K562 (cell line): Measurements from ENCODE around the gene NR2E1. TPM values are rescaled to one million over a fixed set of nuclear protein-coding genes. Genes with fewer than 3 reads are reported as not detected.

Experiments
- PYGO2 ChIP-seq: fragments of 450-650 bp; IDR thresholded peaks from 2 replicates; pipeline ENCODE4 v1.6.1; 2016; ENCODE audit warnings: mild to moderate bottlenecking, missing genetic modification characterization, moderate library complexity, missing compliant biosample characterization
- RFX1 ChIP-seq: fragments of 450-650 bp; IDR thresholded peaks from 2 replicates; pipeline ENCODE4 v1.6.1; 2016; ENCODE audit warnings: mild to moderate bottlenecking, moderate library complexity
- SMC3 ChIP-seq: conservative IDR thresholded peaks from 2 replicates; pipeline ENCODE4 v1.6.1; 2011; ENCODE audit warnings: low read depth, low read length, improper control_type of control experiment; ENCODE audit not compliant: insufficient read depth
- ZNF121 ChIP-seq: sonication (generic); formaldehyde crosslinking; conservative IDR thresholded peaks from 2 replicates; pipeline ENCODE4 v1.8.0; 2022; ENCODE audit warnings: missing genetic modification reagents
- ZNF224 ChIP-seq: sonication (generic); formaldehyde crosslinking; IDR thresholded peaks from 2 replicates; pipeline ENCODE4 v1.8.0; 2022; ENCODE audit warnings: mild to moderate bottlenecking, missing genetic modification reagents
- ZSCAN32 ChIP-seq: fragments of 450-650 bp; formaldehyde crosslinking; IDR thresholded peaks from 2 replicates; pipeline ENCODE4 v1.4.0; 2020; ENCODE audit warnings: mild to moderate bottlenecking, moderate library complexity
- polyA plus RNA-seq, 8 experiments: library from polyadenylated mRNA; depleted of rRNA in 4 of 8; stranded (reverse) in 5 of 8; unstranded in 3 of 8; fragments of >200 nt; fragmentation: Nextera tagmentation in 2 of 8; fragmentation: Illumina TruSeq in 1 of 8; extraction: Ambion mirVana in 2 of 8; extraction: Trizol in 1 of 8; gene quantifications; 2 replicates each; pipeline versions ENCODE4 v1.2.1 to v1.2.3, GENCODE V29; 2011 to 2014; ENCODE audit warnings: inconsistent platforms in 1 of 8, missing spikeins in 1 of 8
- total RNA-seq, 7 experiments: library from RNA; depleted of rRNA in 6 of 7; stranded (reverse); fragments of >200 nt in 6 of 7; fragmentation: Illumina TruSeq in 2 of 7; extraction: Trizol in 2 of 7; gene quantifications; 2 replicates each; pipeline versions ENCODE4 v1.2.1 to v1.2.3, GENCODE V29; 2011 to 2021; ENCODE audit warnings: low replicate concordance in 1 of 7
- TF ChIP-seq, protein P1 (sequence below), 2 experiments: fragments of 450-650 bp; formaldehyde crosslinking in 1 of 2; IDR thresholded peaks; 2 replicates each; pipeline versions ENCODE4 v1.4.0 to v1.6.1; 2014 to 2020; ENCODE audit warnings: mild to moderate bottlenecking in 2 of 2, borderline replicate concordance in 1 of 2, low read depth in 1 of 2
- TF ChIP-seq, protein P2 (sequence below): sonication (generic); formaldehyde crosslinking; IDR thresholded peaks from 2 replicates; pipeline ENCODE4 v1.8.0; 2023; ENCODE audit warnings: mild to moderate bottlenecking, missing genetic modification reagents
- TF ChIP-seq, protein P3 (sequence below), 3 experiments: IDR thresholded peaks in 2 of 3; conservative IDR thresholded peaks in 1 of 3; 2 replicates each; pipeline ENCODE4 v1.5.1; 2011 to 2012; ENCODE audit warnings: low read length in 3 of 3, mild to moderate bottlenecking in 3 of 3, control low read depth in 2 of 3, improper control_type of control experiment in 1 of 3, inconsistent platforms in 1 of 3, low read depth in 1 of 3, mixed read lengths in 1 of 3, moderate library complexity in 1 of 3; ENCODE audit not compliant: insufficient read depth in 2 of 3
- TF ChIP-seq, protein P4 (sequence below): fragments of 250-450 bp; sonication (Bioruptor Pico); IDR thresholded peaks from 2 replicates; pipeline ENCODE4 v1.5.0; 2020; ENCODE audit warnings: mild to moderate bottlenecking, borderline replicate concordance

Gene NR2E1
- total and polyA plus RNA-seq, 9 of the 15 experiments (the other 6 are each of a cell fraction or from before 2014, with no cell fraction given), result not detected

DNA sequence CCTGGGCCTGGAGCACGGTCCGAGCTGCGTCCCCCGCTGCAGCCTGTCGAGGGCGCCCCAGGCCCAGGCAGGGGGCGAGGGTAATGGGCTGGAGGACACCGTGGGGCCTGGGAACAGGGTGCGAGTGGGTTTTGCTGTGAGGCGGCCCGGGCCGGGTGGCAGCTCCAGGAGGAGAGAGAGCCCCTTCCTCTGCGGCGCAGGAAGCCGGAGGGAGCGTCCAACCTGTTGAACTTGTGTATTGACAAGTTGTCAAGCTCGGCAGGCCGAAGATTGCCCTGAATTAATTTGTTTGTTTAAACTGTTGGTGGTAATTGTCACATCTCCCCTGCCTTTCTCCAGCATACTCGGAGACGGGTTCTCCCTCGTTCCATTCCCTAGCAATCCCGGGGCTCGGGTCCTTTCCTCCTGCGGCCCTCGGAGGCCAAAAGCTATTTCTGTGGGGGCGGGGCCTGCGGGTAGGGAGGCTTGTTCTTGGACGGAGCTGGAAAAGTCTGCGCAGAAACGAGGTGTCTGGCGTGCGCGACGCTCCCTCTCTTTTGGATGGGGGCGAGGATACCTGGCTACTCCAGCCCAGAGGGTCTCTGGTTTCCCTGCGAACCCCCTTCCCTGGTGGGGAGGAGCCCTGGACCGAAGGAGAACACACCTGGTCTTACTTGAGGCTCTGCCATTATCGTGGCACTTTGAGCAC is 9.9 kb downstream of the NR2E1 start (continued):
- TF ChIP-seq, protein P1, sequence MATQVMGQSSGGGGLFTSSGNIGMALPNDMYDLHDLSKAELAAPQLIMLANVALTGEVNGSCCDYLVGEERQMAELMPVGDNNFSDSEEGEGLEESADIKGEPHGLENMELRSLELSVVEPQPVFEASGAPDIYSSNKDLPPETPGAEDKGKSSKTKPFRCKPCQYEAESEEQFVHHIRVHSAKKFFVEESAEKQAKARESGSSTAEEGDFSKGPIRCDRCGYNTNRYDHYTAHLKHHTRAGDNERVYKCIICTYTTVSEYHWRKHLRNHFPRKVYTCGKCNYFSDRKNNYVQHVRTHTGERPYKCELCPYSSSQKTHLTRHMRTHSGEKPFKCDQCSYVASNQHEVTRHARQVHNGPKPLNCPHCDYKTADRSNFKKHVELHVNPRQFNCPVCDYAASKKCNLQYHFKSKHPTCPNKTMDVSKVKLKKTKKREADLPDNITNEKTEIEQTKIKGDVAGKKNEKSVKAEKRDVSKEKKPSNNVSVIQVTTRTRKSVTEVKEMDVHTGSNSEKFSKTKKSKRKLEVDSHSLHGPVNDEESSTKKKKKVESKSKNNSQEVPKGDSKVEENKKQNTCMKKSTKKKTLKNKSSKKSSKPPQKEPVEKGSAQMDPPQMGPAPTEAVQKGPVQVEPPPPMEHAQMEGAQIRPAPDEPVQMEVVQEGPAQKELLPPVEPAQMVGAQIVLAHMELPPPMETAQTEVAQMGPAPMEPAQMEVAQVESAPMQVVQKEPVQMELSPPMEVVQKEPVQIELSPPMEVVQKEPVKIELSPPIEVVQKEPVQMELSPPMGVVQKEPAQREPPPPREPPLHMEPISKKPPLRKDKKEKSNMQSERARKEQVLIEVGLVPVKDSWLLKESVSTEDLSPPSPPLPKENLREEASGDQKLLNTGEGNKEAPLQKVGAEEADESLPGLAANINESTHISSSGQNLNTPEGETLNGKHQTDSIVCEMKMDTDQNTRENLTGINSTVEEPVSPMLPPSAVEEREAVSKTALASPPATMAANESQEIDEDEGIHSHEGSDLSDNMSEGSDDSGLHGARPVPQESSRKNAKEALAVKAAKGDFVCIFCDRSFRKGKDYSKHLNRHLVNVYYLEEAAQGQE (IDR thresholded peaks at IDR 0.05; ENCODE audit: borderline replicate concordance), result peak; percentile 58
- TF ChIP-seq, protein P1 (CRISPR knock-in tag; IDR thresholded peaks at IDR 0.05; ENCODE audit: low read depth), result no peak
- TF ChIP-seq RFX1, result no peak
- no peak for TF ChIP-seq PYGO2
- peak; percentile 21; the same call in 1 of the 2 replicates for TF ChIP-seq SMC3
- TF ChIP-seq ZSCAN32 (CRISPR knock-in tag), result no peak
- peak; percentile 29; the same call in 1 of the 2 replicates for TF ChIP-seq ZNF224
- TF ChIP-seq, protein P2, sequence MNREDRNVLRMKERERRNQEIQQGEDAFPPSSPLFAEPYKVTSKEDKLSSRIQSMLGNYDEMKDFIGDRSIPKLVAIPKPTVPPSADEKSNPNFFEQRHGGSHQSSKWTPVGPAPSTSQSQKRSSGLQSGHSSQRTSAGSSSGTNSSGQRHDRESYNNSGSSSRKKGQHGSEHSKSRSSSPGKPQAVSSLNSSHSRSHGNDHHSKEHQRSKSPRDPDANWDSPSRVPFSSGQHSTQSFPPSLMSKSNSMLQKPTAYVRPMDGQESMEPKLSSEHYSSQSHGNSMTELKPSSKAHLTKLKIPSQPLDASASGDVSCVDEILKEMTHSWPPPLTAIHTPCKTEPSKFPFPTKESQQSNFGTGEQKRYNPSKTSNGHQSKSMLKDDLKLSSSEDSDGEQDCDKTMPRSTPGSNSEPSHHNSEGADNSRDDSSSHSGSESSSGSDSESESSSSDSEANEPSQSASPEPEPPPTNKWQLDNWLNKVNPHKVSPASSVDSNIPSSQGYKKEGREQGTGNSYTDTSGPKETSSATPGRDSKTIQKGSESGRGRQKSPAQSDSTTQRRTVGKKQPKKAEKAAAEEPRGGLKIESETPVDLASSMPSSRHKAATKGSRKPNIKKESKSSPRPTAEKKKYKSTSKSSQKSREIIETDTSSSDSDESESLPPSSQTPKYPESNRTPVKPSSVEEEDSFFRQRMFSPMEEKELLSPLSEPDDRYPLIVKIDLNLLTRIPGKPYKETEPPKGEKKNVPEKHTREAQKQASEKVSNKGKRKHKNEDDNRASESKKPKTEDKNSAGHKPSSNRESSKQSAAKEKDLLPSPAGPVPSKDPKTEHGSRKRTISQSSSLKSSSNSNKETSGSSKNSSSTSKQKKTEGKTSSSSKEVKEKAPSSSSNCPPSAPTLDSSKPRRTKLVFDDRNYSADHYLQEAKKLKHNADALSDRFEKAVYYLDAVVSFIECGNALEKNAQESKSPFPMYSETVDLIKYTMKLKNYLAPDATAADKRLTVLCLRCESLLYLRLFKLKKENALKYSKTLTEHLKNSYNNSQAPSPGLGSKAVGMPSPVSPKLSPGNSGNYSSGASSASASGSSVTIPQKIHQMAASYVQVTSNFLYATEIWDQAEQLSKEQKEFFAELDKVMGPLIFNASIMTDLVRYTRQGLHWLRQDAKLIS, result no peak
- TF ChIP-seq ZNF121 (CRISPR knock-in tag), result no peak
- TF ChIP-seq, protein P3, sequence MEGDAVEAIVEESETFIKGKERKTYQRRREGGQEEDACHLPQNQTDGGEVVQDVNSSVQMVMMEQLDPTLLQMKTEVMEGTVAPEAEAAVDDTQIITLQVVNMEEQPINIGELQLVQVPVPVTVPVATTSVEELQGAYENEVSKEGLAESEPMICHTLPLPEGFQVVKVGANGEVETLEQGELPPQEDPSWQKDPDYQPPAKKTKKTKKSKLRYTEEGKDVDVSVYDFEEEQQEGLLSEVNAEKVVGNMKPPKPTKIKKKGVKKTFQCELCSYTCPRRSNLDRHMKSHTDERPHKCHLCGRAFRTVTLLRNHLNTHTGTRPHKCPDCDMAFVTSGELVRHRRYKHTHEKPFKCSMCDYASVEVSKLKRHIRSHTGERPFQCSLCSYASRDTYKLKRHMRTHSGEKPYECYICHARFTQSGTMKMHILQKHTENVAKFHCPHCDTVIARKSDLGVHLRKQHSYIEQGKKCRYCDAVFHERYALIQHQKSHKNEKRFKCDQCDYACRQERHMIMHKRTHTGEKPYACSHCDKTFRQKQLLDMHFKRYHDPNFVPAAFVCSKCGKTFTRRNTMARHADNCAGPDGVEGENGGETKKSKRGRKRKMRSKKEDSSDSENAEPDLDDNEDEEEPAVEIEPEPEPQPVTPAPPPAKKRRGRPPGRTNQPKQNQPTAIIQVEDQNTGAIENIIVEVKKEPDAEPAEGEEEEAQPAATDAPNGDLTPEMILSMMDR (IDR thresholded peaks at IDR 0.05 in 2 of 3, conservative IDR thresholded peaks at IDR 0.05 in 1 of 3; ENCODE audit: insufficient read depth in 2 of 3, low read depth in 1 of 3, low read length in 3 of 3), result peak; percentile 59 to 68 (median 65)
- TF ChIP-seq, protein P4, sequence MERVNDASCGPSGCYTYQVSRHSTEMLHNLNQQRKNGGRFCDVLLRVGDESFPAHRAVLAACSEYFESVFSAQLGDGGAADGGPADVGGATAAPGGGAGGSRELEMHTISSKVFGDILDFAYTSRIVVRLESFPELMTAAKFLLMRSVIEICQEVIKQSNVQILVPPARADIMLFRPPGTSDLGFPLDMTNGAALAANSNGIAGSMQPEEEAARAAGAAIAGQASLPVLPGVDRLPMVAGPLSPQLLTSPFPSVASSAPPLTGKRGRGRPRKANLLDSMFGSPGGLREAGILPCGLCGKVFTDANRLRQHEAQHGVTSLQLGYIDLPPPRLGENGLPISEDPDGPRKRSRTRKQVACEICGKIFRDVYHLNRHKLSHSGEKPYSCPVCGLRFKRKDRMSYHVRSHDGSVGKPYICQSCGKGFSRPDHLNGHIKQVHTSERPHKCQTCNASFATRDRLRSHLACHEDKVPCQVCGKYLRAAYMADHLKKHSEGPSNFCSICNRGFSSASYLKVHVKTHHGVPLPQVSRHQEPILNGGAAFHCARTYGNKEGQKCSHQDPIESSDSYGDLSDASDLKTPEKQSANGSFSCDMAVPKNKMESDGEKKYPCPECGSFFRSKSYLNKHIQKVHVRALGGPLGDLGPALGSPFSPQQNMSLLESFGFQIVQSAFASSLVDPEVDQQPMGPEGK, result no peak
